Measurements from ENCODE around the gene PDS5B. TPM values are rescaled to one million over a fixed set of nuclear protein-coding genes. Genes with fewer than 3 reads are reported as not detected.

PDS5B gene
- total RNA-seq, 1 experiment from 2014 or later: 95.5 TPM

GRCh38 chr13:32581177-32581786, 5.0 kb upstream of the PDS5B start:
- no peak for TF ChIP-seq EZH2 (IDR thresholded peaks at IDR 0.05; ENCODE audit: borderline replicate concordance, low read depth, low read length, poor library complexity, severe bottlenecking)
- TF ChIP-seq, protein P1, sequence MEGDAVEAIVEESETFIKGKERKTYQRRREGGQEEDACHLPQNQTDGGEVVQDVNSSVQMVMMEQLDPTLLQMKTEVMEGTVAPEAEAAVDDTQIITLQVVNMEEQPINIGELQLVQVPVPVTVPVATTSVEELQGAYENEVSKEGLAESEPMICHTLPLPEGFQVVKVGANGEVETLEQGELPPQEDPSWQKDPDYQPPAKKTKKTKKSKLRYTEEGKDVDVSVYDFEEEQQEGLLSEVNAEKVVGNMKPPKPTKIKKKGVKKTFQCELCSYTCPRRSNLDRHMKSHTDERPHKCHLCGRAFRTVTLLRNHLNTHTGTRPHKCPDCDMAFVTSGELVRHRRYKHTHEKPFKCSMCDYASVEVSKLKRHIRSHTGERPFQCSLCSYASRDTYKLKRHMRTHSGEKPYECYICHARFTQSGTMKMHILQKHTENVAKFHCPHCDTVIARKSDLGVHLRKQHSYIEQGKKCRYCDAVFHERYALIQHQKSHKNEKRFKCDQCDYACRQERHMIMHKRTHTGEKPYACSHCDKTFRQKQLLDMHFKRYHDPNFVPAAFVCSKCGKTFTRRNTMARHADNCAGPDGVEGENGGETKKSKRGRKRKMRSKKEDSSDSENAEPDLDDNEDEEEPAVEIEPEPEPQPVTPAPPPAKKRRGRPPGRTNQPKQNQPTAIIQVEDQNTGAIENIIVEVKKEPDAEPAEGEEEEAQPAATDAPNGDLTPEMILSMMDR (conservative IDR thresholded peaks at IDR 0.05; ENCODE audit: low read depth, low read length): peak; percentile 70
- Histone ChIP-seq H3K9me3 (ENCODE audit: low read depth, low read length, poor library complexity, severe bottlenecking) (peaks cover 6% of the 10 kb centered on the region), H3K36me3 (ENCODE audit: insufficient read depth, low read length, poor library complexity, severe bottlenecking) (no peaks in the 10 kb centered on the region), H3K27ac (ENCODE audit: low read depth, low read length, poor library complexity, severe bottlenecking) (no peak overlapping the region), H3K4me3 (ENCODE audit: low read depth, low read length, poor library complexity, severe bottlenecking) (no peak overlapping the region), H3K27me3 (replicated peaks; ENCODE audit: insufficient read depth, low read depth, low read length, poor library complexity) (no peaks in the 10 kb centered on the region), H3K4me1 (ENCODE audit: insufficient read depth, low read length, poor library complexity, severe bottlenecking) (no peaks in the 10 kb centered on the region)
- ChIA-PET POLR2A (ENCODE audit: low non-redundant PET) (no interaction called here), CTCF (interaction anchor here (0.6 to 1.4 kb wide), 7 partner anchors 9 to 671 kb away, joined by 3 to 6 read pairs (median 4); no protein-coding TSS in a partner anchor)
- BruUV-seq (replicated peaks): no TSS peak
- intact Hi-C loops (cut with micrococcal nuclease; ENCODE audit: unreplicated experiment): loop anchor here (2.0 to 10.0 kb wide), 4 partner anchors 562 to 866 kb away; no protein-coding TSS in a partner anchor
- peak; percentile 54 for DNase-seq (ENCODE audit: low spot score)

DNA sequence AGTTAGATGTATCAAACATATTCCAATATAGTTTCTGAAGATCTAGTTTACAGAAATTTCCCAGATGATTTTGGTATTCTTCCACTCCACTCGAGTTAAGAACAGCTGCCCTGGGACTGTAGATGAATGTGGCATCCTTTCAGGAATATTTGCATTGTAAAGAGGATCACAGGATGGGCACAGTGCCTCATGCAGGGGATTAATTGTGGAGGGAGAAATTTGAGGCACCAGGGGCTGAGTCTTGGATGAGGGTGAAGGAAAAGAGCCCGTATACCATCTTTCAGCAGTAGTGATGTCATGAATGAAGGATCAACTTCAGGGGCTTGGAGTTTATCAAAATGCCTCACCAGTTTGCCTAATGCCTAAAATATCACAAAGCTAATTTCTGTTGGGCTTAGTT, 4.0 kb upstream of the PDS5B start:
- intact Hi-C loops (cut with micrococcal nuclease; ENCODE audit: unreplicated experiment): loop anchor here (5.0 to 10.0 kb wide), 3 partner anchors 593 to 865 kb away; no protein-coding TSS in a partner anchor
- TF ChIP-seq, protein P1 (conservative IDR thresholded peaks at IDR 0.05; ENCODE audit: low read depth, low read length): no peak
- TF ChIP-seq EZH2 (IDR thresholded peaks at IDR 0.05; ENCODE audit: borderline replicate concordance, low read depth, low read length, poor library complexity, severe bottlenecking): no peak
- Histone ChIP-seq H3K4me3 (ENCODE audit: low read depth, low read length, poor library complexity, severe bottlenecking) (no peak overlapping the region), H3K36me3 (ENCODE audit: insufficient read depth, low read length, poor library complexity, severe bottlenecking) (no peaks in the 10 kb centered on the region), H3K4me1 (ENCODE audit: insufficient read depth, low read length, poor library complexity, severe bottlenecking) (no peaks in the 10 kb centered on the region), H3K27me3 (replicated peaks; ENCODE audit: insufficient read depth, low read depth, low read length, poor library complexity) (no peaks in the 10 kb centered on the region), H3K9me3 (ENCODE audit: low read depth, low read length, poor library complexity, severe bottlenecking) (peaks cover 3% of the 10 kb centered on the region), H3K27ac (ENCODE audit: low read depth, low read length, poor library complexity, severe bottlenecking) (no peak overlapping the region)
- ChIA-PET POLR2A (ENCODE audit: low non-redundant PET) (no interaction called here), CTCF (interaction anchor here (0.6 kb wide), 1 partner anchor 672 kb away, joined by 3 read pairs; no protein-coding TSS in a partner anchor)
- no TSS peak for BruUV-seq (replicated peaks)
- DNase-seq (ENCODE audit: low spot score): no peak

DNA sequence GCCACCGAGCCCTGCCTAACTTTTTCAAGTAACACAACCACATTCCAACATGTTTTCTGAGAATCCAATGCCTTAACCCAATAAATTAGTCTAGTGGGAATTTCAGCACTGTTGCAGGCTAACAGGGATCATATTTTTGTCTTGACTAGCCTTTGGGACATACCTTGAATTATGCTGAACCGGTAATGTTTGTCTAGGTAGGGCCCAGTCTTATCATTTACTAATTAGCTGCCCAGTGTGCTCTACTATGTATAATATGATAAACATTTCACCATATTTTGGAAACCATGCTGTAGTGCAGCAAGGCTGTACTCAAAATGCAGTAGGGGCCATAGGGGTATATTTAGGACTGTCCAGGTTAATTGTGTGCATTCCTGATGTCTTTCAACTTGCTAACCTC, 3.3 kb upstream of the PDS5B start:
- no peaks in the 10 kb centered on the region for H3K9me3 ChIP-seq (ENCODE audit: low read depth, low read length, poor library complexity, severe bottlenecking)
- intact Hi-C loops (cut with micrococcal nuclease; ENCODE audit: unreplicated experiment): loop anchor here (5.0 to 10.0 kb wide), 3 partner anchors 592 to 864 kb away; no protein-coding TSS in a partner anchor
- no TSS peak for BruUV-seq (replicated peaks)
- no peak overlapping the region for H3K27ac ChIP-seq (ENCODE audit: low read depth, low read length, poor library complexity, severe bottlenecking)
- H3K27me3 ChIP-seq (replicated peaks; ENCODE audit: insufficient read depth, low read depth, low read length, poor library complexity): no peaks in the 10 kb centered on the region
- no peak for DNase-seq (ENCODE audit: low spot score)
- H3K36me3 ChIP-seq (ENCODE audit: insufficient read depth, low read length, poor library complexity, severe bottlenecking): no peaks in the 10 kb centered on the region
- H3K4me1 ChIP-seq (ENCODE audit: insufficient read depth, low read length, poor library complexity, severe bottlenecking): no peaks in the 10 kb centered on the region
- H3K4me3 ChIP-seq (ENCODE audit: low read depth, low read length, poor library complexity, severe bottlenecking): no peak overlapping the region
- POLR2A ChIA-PET (ENCODE audit: low non-redundant PET): no interaction called here
- TF ChIP-seq EZH2 (IDR thresholded peaks at IDR 0.05; ENCODE audit: borderline replicate concordance, low read depth, low read length, poor library complexity, severe bottlenecking): no peak
- TF ChIP-seq, protein P1 (conservative IDR thresholded peaks at IDR 0.05; ENCODE audit: low read depth, low read length): no peak
- CTCF ChIA-PET: interaction anchor here (0.6 kb wide), 1 partner anchor 673 kb away, joined by 3 read pairs; no protein-coding TSS in a partner anchor
